SK-N-SH treated with all-trans-retinoic acid at 6 μM for 48 hours (cell line): ENCODE data around the gene TGIF1.

Experiments
- ATAC-seq: fragments of 200-7000 bp; cut with Tn5 transposase; 3 replicates; pipeline ENCODE4 v1.9.1; 2020; ENCODE audit warnings: mild to moderate bottlenecking, moderate library complexity
- ARNTL ChIP-seq: fragments of 450-650 bp; formaldehyde crosslinking; IDR thresholded peaks from 2 replicates; pipeline ENCODE4 v1.5.0; 2020; ENCODE audit warnings: low read depth, mild to moderate bottlenecking, moderate library complexity, borderline replicate concordance
- CREB5 ChIP-seq: fragments of 250-450 bp; sonication (Bioruptor Pico); IDR thresholded peaks from 2 replicates; pipeline ENCODE4 v1.5.1; 2020; ENCODE audit warnings: low read depth, mild to moderate bottlenecking, moderate library complexity
- CSDC2 ChIP-seq: fragments of 250-450 bp; sonication (Bioruptor Pico); IDR thresholded peaks from 2 replicates; pipeline ENCODE4 v1.5.0; 2020; ENCODE audit warnings: mild to moderate bottlenecking, moderate library complexity
- CSRNP3 ChIP-seq: fragments of 250-450 bp; sonication (Bioruptor Pico); IDR thresholded peaks from 2 replicates; pipeline ENCODE4 v1.5.1; 2021; ENCODE audit warnings: mild to moderate bottlenecking, moderate library complexity
- ESRRG ChIP-seq: fragments of 250-450 bp; sonication (Bioruptor Pico); IDR thresholded peaks from 2 replicates; pipeline ENCODE4 v1.6.1; 2021; ENCODE audit warnings: mild to moderate bottlenecking
- GLIS3 ChIP-seq: fragments of 250-450 bp; sonication (Bioruptor Pico); IDR thresholded peaks from 2 replicates; pipeline ENCODE4 v1.5.0; 2020; ENCODE audit warnings: mild to moderate bottlenecking, moderate library complexity
- ISL1 ChIP-seq: fragments of 250-450 bp; sonication (Bioruptor Pico); IDR thresholded peaks from 2 replicates; pipeline ENCODE4 v2.1.2; 2022; ENCODE audit warnings: mild to moderate bottlenecking, moderate library complexity
- PATZ1 ChIP-seq: fragments of 250-450 bp; sonication (Bioruptor Pico); IDR thresholded peaks from 2 replicates; pipeline ENCODE4 v1.8.0; 2020; ENCODE audit warnings: mild to moderate bottlenecking, moderate library complexity, borderline replicate concordance
- POU6F1 ChIP-seq: fragments of 250-450 bp; sonication (Bioruptor Pico); IDR thresholded peaks from 2 replicates; pipeline ENCODE4 v1.8.0; 2021; ENCODE audit warnings: low read depth, mild to moderate bottlenecking, moderate library complexity, borderline replicate concordance
- PPARA ChIP-seq: fragments of 250-450 bp; sonication (Bioruptor Pico); IDR thresholded peaks from 2 replicates; pipeline ENCODE4 v1.5.0; 2020; ENCODE audit warnings: mild to moderate bottlenecking, borderline replicate concordance
- RARB ChIP-seq: fragments of 250-450 bp; sonication (Bioruptor Pico); IDR thresholded peaks from 2 replicates; pipeline ENCODE4 v1.8.0; 2021; ENCODE audit warnings: mild to moderate bottlenecking, moderate library complexity
- SNAI2 ChIP-seq: fragments of 250-450 bp; sonication (Bioruptor Pico); IDR thresholded peaks from 2 replicates; pipeline ENCODE4 v1.5.0; 2020; ENCODE audit warnings: mild to moderate bottlenecking, moderate library complexity
- TCF4 ChIP-seq: fragments of 250-450 bp; sonication (Bioruptor Pico); IDR thresholded peaks from 2 replicates; pipeline ENCODE4 v1.8.0; 2021; ENCODE audit warnings: mild to moderate bottlenecking, moderate library complexity, borderline replicate concordance
- TSHZ2 ChIP-seq: fragments of 250-450 bp; sonication (Bioruptor Pico); IDR thresholded peaks from 2 replicates; pipeline ENCODE4 v1.5.0; 2020; ENCODE audit warnings: mild to moderate bottlenecking, moderate library complexity
- ZC3H10 ChIP-seq: fragments of 250-450 bp; sonication (Bioruptor Pico); IDR thresholded peaks from 2 replicates; pipeline ENCODE4 v1.5.1; 2021; ENCODE audit warnings: mild to moderate bottlenecking, moderate library complexity
- ZFP3 ChIP-seq: fragments of 250-450 bp; sonication (Bioruptor Pico); IDR thresholded peaks from 2 replicates; pipeline ENCODE4 v1.5.0; 2020; ENCODE audit warnings: mild to moderate bottlenecking, moderate library complexity
- ZFP30 ChIP-seq: fragments of 450-650 bp; formaldehyde crosslinking; IDR thresholded peaks from 2 replicates; pipeline ENCODE4 v1.5.0; 2022; ENCODE audit warnings: mild to moderate bottlenecking, moderate library complexity
- ZNF70 ChIP-seq: fragments of 450-650 bp; formaldehyde crosslinking; IDR thresholded peaks from 2 replicates; pipeline ENCODE4 v1.5.0; 2020; ENCODE audit warnings: mild to moderate bottlenecking, moderate library complexity

The TGIF1 gene

GRCh38 chr18:3458952-3459853 is 9.2 kb downstream of the TGIF1 start:
- TF ChIP-seq ESRRG (CRISPR knock-in tag) (no peak), ZC3H10 (CRISPR knock-in tag) (0 out of 2 replicates have a peak, but pooled peaks have one; percentile 6)
- no peak for ATAC-seq

- TF ChIP-seq CSRNP3 (CRISPR knock-in tag): no peak
- TF ChIP-seq, all 23 proteins: peak for 0
- ATAC-seq: no peak
These were observed 10.9 kb downstream of the TGIF1 start for GRCh38 chr18:3460823-3461398.

- ATAC-seq: no peak
- no peak for TF ChIP-seq SNAI2 (CRISPR knock-in tag)
- no peak for TF ChIP-seq PPARA (CRISPR knock-in tag)
- no peak for TF ChIP-seq ISL1 (CRISPR knock-in tag)
- TF ChIP-seq ESRRG (CRISPR knock-in tag): no peak
- TF ChIP-seq ZFP30 (CRISPR knock-in tag): no peak
- TF ChIP-seq GLIS3 (CRISPR knock-in tag): no peak
- no peak for TF ChIP-seq TSHZ2 (CRISPR knock-in tag)
- no peak for TF ChIP-seq RARB (CRISPR knock-in tag)
- TF ChIP-seq TCF4 (CRISPR knock-in tag): no peak
- no peak for TF ChIP-seq PATZ1 (CRISPR knock-in tag)
- no peak for TF ChIP-seq ZNF70 (CRISPR knock-in tag)
- no peak for TF ChIP-seq ARNTL (CRISPR knock-in tag)
- TF ChIP-seq CREB5 (CRISPR knock-in tag): no peak
These were observed 11.7 kb downstream of the TGIF1 start for GRCh38 chr18:3461704-3462103.

- ATAC-seq: peak; percentile 53; the same call in 2 of the 3 replicates
- no peak for TF ChIP-seq POU6F1 (CRISPR knock-in tag)
- no peak for TF ChIP-seq CSDC2 (CRISPR knock-in tag)
- no peak for TF ChIP-seq CREB5 (CRISPR knock-in tag)
- no peak for TF ChIP-seq ZFP3 (CRISPR knock-in tag)
- no peak for TF ChIP-seq ZFP30 (CRISPR knock-in tag)
These were observed 13.1 kb downstream of the TGIF1 start for GRCh38 chr18:3463051-3463450.
